Lower leg skin (tissue), 3 donors: ENCODE results near the gene MAGEA9B.

Source experiments
- CTCF ChIP-seq, 3 donors: fragments of 450-650 bp; IDR thresholded peaks; one replicate each; pipeline ENCODE4 v1.5.1; 2016; ENCODE audit warnings: antibody characterized with exemption in 3 of 3, mild to moderate bottlenecking in 3 of 3, moderate library complexity in 2 of 3
- POLR2A ChIP-seq, 2 donors: fragments of 450-650 bp; IDR thresholded peaks; one replicate each; pipeline ENCODE4 v1.6.1; 2016 to 2017; ENCODE audit warnings: antibody characterized with exemption in 2 of 2, mild to moderate bottlenecking in 1 of 2, moderate library complexity in 1 of 2

DNA sequence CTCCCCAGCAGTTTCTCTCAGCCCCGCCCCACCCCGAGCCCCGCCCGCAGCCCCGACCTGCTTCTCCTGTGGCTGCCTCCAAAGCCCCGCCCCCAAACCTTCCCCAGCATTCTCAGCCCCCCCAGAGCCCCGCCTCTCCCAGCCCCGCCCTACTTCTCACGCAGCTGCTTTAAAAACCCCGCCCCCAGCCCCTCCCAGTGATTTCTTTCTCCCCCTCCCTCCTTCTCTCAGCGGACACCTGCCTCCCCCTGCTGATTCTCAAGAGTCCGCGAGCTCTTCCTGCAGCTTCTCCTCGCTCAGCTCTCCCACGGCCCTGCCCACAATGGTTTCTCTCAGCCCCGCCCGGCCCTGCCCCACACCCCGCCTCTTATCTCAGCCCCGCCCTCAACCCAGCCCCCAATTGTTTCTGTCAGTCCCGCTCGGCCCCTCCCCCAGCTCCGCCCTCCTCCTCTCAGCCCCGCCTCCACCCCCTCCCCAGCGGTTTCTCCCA, 47.1 kb downstream of the MAGEA9B start:
- no peak for TF ChIP-seq POLR2A (IDR thresholded peaks at IDR 0.05)
- no peak for TF ChIP-seq CTCF (IDR thresholded peaks at IDR 0.05)
